Fibroblast of lung (primary cell): ENCODE measurements around the gene MCM10.

Experiments
- CTCF ChIP-seq, 2 donors: IDR thresholded peaks in 1 of 2; conservative IDR thresholded peaks in 1 of 2; 1 replicate in 1 of 2; 2 replicates in 1 of 2; pipeline ENCODE4 v1.5.1; 2011 to 2012; ENCODE audit warnings: low read length in 2 of 2, control low read depth in 1 of 2, inconsistent platforms in 1 of 2, low read depth in 1 of 2, mild to moderate bottlenecking in 1 of 2
- EZH2 ChIP-seq: IDR thresholded peaks from 2 replicates; pipeline ENCODE4 v1.5.1; 2012; ENCODE audit warnings: low read length, control low read depth, mild to moderate bottlenecking; ENCODE audit errors: missing control alignments

DNA sequence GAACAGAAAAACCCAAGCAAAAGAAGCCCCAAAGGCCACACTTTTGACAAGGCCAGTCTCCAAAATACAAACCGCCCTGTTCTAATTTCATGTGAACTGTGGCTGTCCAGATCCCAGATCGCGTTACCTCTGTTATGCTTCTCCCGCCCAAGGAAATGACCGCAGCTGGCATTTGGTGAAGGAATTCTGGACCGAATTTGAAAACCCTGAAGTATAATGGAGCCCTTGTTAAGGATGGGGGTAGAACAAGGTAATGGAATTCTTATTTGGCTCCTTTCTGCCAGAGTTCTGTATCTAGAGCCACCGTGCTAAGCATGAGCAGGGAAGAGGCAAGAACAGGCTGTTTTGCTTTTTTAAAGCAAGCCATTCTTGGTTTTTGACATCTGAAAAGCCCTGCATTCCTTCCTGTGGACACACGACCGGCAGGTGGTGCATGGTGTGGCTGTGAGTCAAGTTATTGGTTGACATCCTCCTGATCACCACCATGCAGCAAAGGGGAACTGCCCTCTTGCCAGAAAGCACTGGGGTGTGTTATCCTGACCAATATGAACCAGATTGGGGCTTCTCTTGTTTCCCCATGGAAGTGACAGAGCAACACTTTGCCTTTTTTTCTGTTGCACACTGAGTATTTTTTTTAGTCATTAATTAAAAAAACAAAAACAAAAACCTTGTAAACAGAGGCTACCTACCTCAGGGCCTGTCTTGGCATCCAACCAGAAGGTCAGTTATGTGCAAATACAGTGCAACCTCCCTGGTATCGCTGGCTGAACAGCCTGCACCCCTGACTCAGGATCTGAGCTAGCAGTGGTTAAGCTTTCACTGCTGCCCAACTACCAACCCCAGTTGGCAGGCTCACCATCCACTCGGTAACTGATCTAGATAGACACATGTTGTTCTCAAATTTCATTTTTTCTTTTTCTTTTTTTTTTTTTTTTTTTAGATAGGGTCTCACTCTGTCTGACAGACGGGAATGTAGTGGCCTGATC lies 58.6 kb downstream of the MCM10 start:
- TF ChIP-seq CTCF (conservative IDR thresholded peaks at IDR 0.05 in 1 of 2, IDR thresholded peaks at IDR 0.05 in 1 of 2; ENCODE audit: low read depth in 1 of 2, low read length in 2 of 2) (no peak), EZH2 (no peak)
